Astrocyte of the cerebellum (primary cell): ENCODE measurements around the gene PRDM16.

Experiments used
- DNase-seq: peaks from one replicate; pipeline ENCODE4 v3.0.0-alpha.2; 2011; ENCODE audit warnings: low read depth
- H3K4me3 ChIP-seq: 2 replicates; pipeline ENCODE4 v1.5.1; 2011; ENCODE audit warnings: mild to moderate bottlenecking, low read depth, low read length, moderate library complexity
- CTCF ChIP-seq: IDR thresholded peaks from 2 replicates; pipeline ENCODE4 v1.5.1; 2012; ENCODE audit warnings: low read length, low read depth, moderate library complexity, mild to moderate bottlenecking; ENCODE audit errors: missing control alignments
- in situ Hi-C: cut with HindIII; loops from 2 replicates; pipeline ENCODE4 v1.10.0; 2017; ENCODE audit warnings: low sequenced_read_pairs

The PRDM16 gene

GRCh38 chr1:3454811-3455618 is 386.0 kb downstream of the PRDM16 start:
- no peak for TF ChIP-seq CTCF
- in situ Hi-C loops = loop anchor here (5.0 kb wide), 1 partner anchor 97 kb away; no protein-coding TSS in a partner anchor
- peak overlapping the region; percentile 14 for H3K4me3 ChIP-seq
- no peak for DNase-seq

DNA sequence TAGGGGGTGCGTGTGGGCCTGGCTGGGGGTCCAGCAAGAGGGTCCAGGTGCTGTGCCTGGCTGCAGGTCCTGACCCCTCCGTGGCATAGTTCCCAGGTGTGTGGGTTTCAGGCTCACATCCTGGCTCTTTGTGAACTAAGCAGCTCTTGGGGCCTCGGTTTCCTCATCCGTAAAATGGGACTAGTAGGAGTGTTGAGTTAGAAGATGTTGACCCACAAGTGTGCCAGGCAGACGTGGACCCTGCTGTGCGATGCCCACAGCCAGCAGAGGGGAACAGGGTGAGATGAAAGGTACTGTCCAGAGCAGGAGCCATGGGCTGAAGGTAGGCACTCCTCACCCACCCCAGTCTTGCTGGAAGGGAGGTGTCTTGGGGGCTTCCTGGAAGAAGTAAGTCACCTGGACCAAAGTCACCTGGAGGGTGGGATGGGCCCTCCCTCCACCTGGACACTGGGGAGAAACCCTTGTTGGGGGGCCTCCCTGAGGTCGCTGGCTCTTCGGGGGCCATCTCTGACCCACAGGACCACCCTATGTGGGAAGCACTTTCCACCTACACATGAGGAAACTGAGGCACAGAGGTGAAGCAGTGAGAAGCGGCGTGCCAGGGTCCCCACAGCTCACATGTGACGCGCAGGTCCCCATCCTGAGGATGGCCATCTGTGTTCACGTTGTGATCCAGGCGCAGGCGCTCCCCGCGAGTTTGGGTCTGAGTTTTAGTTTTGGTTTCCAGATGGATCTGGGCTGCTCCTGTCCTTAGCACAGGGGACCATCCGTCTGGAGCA is 386.9 kb downstream of the PRDM16 start:
- no peak overlapping the region for H3K4me3 ChIP-seq
- no peak for TF ChIP-seq CTCF
- in situ Hi-C loops = no loop called here
- DNase-seq = no peak

DNA sequence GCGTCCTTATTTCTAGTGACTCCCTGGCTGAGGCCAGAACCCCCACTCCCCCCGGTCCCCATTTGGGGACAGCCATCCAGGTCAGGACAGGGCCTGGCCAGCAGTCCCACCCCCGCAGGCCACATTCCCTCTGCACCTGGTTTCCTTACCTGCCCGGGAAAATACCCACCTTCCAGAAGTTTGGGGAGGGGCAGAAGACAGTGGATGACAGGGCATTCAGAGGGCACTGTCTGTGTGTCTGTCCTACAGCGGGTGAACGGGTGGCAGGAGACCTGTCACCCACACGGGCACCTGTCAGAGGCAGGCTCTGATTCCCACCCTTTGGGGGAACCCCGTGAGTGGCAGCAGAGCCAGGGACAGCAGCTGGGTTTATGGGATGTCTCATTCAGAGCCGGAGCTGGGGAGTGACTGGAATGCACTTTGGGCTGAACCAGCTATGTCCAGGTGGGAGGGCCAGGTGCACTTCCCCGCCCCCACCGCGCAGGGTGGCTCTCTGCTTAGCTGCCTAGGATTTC is 387.5 kb downstream of the PRDM16 start:
- DNase-seq = no peak
- in situ Hi-C loops = no loop called here
- H3K4me3 ChIP-seq = no peak overlapping the region
- TF ChIP-seq CTCF = no peak

DNA sequence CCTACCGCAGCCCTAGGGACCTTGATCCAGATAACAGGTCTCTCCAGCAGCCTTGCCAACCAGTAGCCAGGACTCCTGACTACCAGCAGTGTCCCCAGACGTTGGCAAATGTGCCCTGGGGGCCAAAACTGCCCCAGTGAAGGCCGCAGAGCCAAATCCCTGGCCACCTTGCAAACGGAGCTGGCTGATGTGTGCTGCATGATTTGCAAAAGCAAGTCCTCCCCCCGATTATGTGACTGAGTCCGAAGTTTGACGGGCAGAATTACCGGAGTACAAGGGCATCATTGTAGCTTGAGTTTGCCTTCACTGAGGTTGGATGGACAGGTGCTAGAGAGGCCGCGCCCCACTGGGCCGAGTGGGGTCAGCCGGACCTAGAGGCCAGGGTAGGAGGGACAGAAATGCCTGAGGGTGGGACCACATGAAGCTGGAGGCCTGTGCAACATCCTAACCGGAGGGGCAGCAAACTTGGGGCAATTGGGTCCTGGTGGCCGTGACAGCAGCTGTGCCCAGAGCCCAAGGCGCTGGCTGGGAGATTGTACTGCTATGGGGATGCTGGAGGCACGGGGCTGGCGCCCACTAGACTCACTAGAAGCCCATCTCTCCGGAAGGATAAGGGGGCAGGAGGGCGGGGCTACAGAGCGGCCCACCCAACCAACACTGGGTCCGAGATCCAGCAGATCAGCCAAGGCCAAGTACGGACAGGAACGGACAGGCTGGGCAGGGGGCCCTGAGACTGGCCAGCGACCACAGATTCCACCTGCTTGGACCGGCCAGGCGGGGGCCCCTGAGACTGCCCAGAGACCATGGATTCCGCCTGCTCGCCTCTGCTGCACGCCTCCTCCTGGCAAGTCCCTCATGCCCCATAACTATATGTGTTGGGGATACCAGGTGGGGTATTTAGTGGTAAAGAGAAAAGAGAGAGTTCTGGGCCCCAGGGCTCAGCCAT is 388.2 kb downstream of the PRDM16 start:
- TF ChIP-seq CTCF = no peak
- in situ Hi-C loops = no loop called here
- DNase-seq = no peak
- no peak overlapping the region for H3K4me3 ChIP-seq

- in situ Hi-C loops = no loop called here
- no peak overlapping the region for H3K4me3 ChIP-seq
- DNase-seq = no peak
- TF ChIP-seq CTCF = no peak
Observed at GRCh38 chr1:3457910-3458883, 389.2 kb downstream of the PRDM16 start.
